Endothelial cell of umbilical vein (primary cell): ENCODE measurements around the gene PNPLA2. TPM values are rescaled to one million over a fixed set of nuclear protein-coding genes. Genes with fewer than 3 reads are reported as not detected.

Experiments
- BruUV-seq: library from RNA; stranded (reverse); fragments of 400-500 nt; replicated peaks from 2 replicates; lab custom pipeline; 2021; lab: Mats Ljungman, UMichigan
- CTCF ChIA-PET: fragments of 300-600, 350-600 bp; sonication (Branson Sonifier 250); formaldehyde crosslinking; loops from one replicate; lab custom pipeline; 2021; ENCODE audit warnings: antibody characterized with exemption, inconsistent platforms; lab: Charles Lee
- POLR2A ChIA-PET: fragments of 300-600, 350-600 bp; sonication (Branson Sonifier 250); formaldehyde crosslinking; loops from one replicate; lab custom pipeline; 2021; ENCODE audit warnings: antibody characterized with exemption, inconsistent platforms; lab: Charles Lee
- DNase-seq: peaks from one replicate; pipeline ENCODE4 v3.0.0-alpha.2; 2011; ENCODE audit warnings: low read depth, low spot score
- FAIRE-seq: peaks from 2 replicates; lab custom pipeline; 2011; peaks lifted over from hg19 to GRCh38; lab: Jason Lieb, UNC
- H2AFZ ChIP-seq: 2 replicates; pipeline ENCODE4 v1.6.0; 2012; ENCODE audit warnings: low read depth, low read length, control low read depth, inconsistent platforms
- H3K27ac ChIP-seq: 2 replicates; pipeline ENCODE4 v1.5.1; 2011; ENCODE audit warnings: low read depth, mild to moderate bottlenecking, control low read depth, low read length, moderate library complexity; ENCODE audit not compliant: insufficient read depth
- H3K27me3 ChIP-seq, 2 experiments: 2 replicates each; pipeline versions ENCODE4 v1.6.0 to v1.6.1; 2011; ENCODE audit warnings: low read length in 2 of 2, mixed read lengths in 1 of 2; ENCODE audit not compliant: control insufficient read depth in 2 of 2, insufficient read depth in 2 of 2
- H3K36me3 ChIP-seq, 2 experiments: 2 replicates in 1 of 2; 3 replicates in 1 of 2; pipeline ENCODE4 v1.5.1; 2011; ENCODE audit warnings: low read length in 2 of 2, mild to moderate bottlenecking in 1 of 2, moderate library complexity in 1 of 2; ENCODE audit not compliant: control insufficient read depth in 2 of 2, insufficient read depth in 2 of 2; ENCODE audit errors: extremely low read depth in 1 of 2
- H3K4me1 ChIP-seq: 3 replicates; pipeline ENCODE4 v1.5.1; 2011; ENCODE audit warnings: mild to moderate bottlenecking, low read length; ENCODE audit not compliant: control insufficient read depth, insufficient read depth; ENCODE audit errors: extremely low read depth
- H3K4me2 ChIP-seq: 2 replicates; pipeline ENCODE4 v1.6.1; 2011; ENCODE audit warnings: low read length, control low read depth, mixed read lengths; ENCODE audit not compliant: insufficient read depth
- H3K4me3 ChIP-seq, 3 experiments: fragments of 200-600 bp in 1 of 3; sonication (generic), shearing (Covaris generic) in 1 of 3; replicated peaks in 1 of 3; 2 replicates each; pipeline ENCODE4 v1.5.1; 2011 to 2016; ENCODE audit warnings: control low read depth in 3 of 3, low read length in 3 of 3, mild to moderate bottlenecking in 2 of 3, inconsistent platforms in 1 of 3, low read depth in 1 of 3, moderate library complexity in 1 of 3; ENCODE audit not compliant: insufficient read depth in 1 of 3
- H3K79me2 ChIP-seq: 2 replicates; pipeline ENCODE4 v1.6.0; 2012; ENCODE audit warnings: low read length, inconsistent platforms; ENCODE audit not compliant: control insufficient read depth, insufficient read depth
- H3K9ac ChIP-seq: replicated peaks from 2 replicates; pipeline ENCODE3; 2011; ENCODE audit warnings: low read length, control low read depth; ENCODE audit not compliant: insufficient read depth; ENCODE audit errors: extremely low read depth
- H3K9me1 ChIP-seq: replicated peaks from 3 replicates; pipeline ENCODE4 v1.6.0; 2011; ENCODE audit warnings: mild to moderate bottlenecking, low read length; ENCODE audit not compliant: control insufficient read depth, insufficient read depth; ENCODE audit errors: extremely low read depth
- H3K9me3 ChIP-seq: replicated peaks from 2 replicates; pipeline ENCODE4 v1.5.1; 2012; ENCODE audit warnings: low read length, inconsistent platforms; ENCODE audit not compliant: control insufficient read depth, insufficient read depth
- H4K20me1 ChIP-seq: replicated peaks from 2 replicates; pipeline ENCODE3; 2011; ENCODE audit warnings: mild to moderate bottlenecking, low read length; ENCODE audit not compliant: control insufficient read depth, insufficient read depth; ENCODE audit errors: extremely low read depth
- EZH2 ChIP-seq: IDR thresholded peaks from 2 replicates; pipeline ENCODE4 v1.6.1; 2012; ENCODE audit warnings: borderline replicate concordance, low read depth, mild to moderate bottlenecking, moderate library complexity, low read length, inconsistent platforms; ENCODE audit not compliant: severe bottlenecking
- FOS ChIP-seq: IDR thresholded peaks from 2 replicates; pipeline ENCODE4 v1.6.1; 2011; ENCODE audit warnings: mild to moderate bottlenecking, low read length, moderate library complexity, borderline replicate concordance; ENCODE audit not compliant: insufficient read depth
- GATA2 ChIP-seq: IDR thresholded peaks from 2 replicates; pipeline ENCODE4 v1.7.0; 2011; ENCODE audit warnings: low read depth, mild to moderate bottlenecking, moderate library complexity, mixed read lengths, low read length; ENCODE audit not compliant: insufficient read length, insufficient read depth
- JUN ChIP-seq: IDR thresholded peaks from 2 replicates; pipeline ENCODE4 v1.6.1; 2011; ENCODE audit warnings: borderline replicate concordance, low read depth; ENCODE audit not compliant: insufficient read length, insufficient read depth
- MYC ChIP-seq: IDR thresholded peaks from one replicate; pipeline ENCODE4 v1.6.1; 2011; ENCODE audit warnings: mild to moderate bottlenecking, low read depth, low read length
- POLR2A ChIP-seq: IDR thresholded peaks from 2 replicates; pipeline ENCODE4 v1.6.1; 2012; ENCODE audit warnings: low read depth, mild to moderate bottlenecking, control low read depth, low read length
- POLR2AphosphoS5 ChIP-seq: IDR thresholded peaks from 2 replicates; pipeline ENCODE4 v1.6.1; 2012; ENCODE audit warnings: low read depth, mild to moderate bottlenecking, control low read depth, low read length, moderate library complexity; ENCODE audit not compliant: insufficient read depth
- dilution Hi-C: fragments of 300-500 bp; cut with MboI; formaldehyde crosslinking; loops from one replicate; pipeline ENCODE4 v1.15.0; 2019; ENCODE audit warnings: low sequenced_read_pairs; ENCODE audit not compliant: extremely low pct_ligation_motif_present
- intact Hi-C: fragments of 100-400 bp; cut with micrococcal nuclease; formaldehyde crosslinking; loops from one replicate; pipeline ENCODE4 v1.10.0; 2022
- polyA plus RNA-seq, 4 experiments: library from polyadenylated mRNA; depleted of rRNA in 3 of 4; stranded (reverse) in 3 of 4; unstranded in 1 of 4; fragments of >200 nt; gene quantifications; 2 replicates each; pipeline versions ENCODE4 v1.2.1 to v1.2.3, GENCODE V29; 2011 to 2012; ENCODE audit warnings: missing spikeins in 1 of 4
- total RNA-seq: library from RNA; stranded (reverse); gene quantifications from 2 replicates; pipeline ENCODE4 v1.2.3, GENCODE V29; 2021
- TF ChIP-seq, protein P1 (sequence below): IDR thresholded peaks from 2 replicates; pipeline ENCODE4 v1.6.1; 2011; ENCODE audit not compliant: insufficient read depth, insufficient read length
- TF ChIP-seq, protein P2 (sequence below), 2 donors: IDR thresholded peaks; 1 replicate in 1 of 2; 2 replicates in 1 of 2; pipeline ENCODE4 v1.5.1; 2011; ENCODE audit warnings: low read length in 2 of 2, mild to moderate bottlenecking in 2 of 2, moderate library complexity in 2 of 2, control low read depth in 1 of 2, inconsistent platforms in 1 of 2, low read depth in 1 of 2; ENCODE audit not compliant: insufficient read depth in 1 of 2; ENCODE audit errors: extremely low read depth in 1 of 2

Gene PNPLA2
- total and polyA plus RNA-seq, 2 donors (not counting 3 experiments of a cell fraction or from before 2014, with no cell fraction given) = 73.1 to 75.6 TPM

DNA sequence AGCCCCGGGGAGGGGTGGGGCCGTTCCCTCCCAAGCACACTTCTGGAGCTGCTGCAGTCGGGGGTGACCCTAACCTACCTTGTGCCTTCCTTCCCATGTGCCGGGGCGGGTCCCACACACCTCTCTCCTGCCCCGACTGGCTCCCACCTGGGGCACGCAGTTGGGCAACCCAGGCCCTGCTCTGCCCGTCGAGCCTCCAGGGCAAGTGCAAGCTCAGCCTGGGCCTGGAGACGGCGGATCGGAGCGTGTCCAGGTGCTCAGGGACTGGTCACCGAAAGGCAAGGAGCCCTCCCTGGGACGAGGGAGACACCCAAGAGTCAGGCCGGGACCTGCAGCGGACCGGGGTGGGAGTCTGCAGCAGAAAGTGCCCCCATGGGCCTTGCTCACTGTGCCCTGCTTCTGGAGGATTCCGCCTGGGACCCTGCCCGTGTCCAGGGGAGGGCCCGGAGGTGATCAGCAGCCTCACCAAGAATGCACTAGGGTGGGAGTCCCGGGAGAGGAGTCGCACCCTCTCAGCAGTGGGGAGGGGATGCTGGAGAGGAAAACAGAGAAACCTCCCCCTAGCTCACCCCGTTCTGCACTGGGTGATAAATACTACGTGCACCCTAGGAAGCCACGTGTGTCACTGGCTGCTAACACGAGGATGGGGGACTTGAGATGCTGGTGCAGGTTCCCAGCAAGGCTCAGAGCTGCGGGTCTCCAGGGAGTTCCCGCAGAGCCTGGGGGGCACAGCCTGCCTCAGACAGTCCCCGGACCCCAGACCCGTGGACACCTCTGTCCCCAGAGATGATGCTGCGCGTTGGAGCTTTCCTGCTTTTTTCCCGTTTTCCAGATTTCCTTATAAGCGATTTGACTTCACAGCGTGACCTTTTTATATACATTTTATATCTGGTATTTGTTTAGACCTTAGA, 36.2 kb upstream of the PNPLA2 start:
- no peaks in the 10 kb centered on the region for H4K20me1 ChIP-seq
- intact Hi-C loops = loop anchor here (2.0 kb wide), 1 partner anchor 14 kb away; no protein-coding TSS in a partner anchor
- H2AFZ ChIP-seq = no peak overlapping the region
- peaks cover 14% of the 10 kb centered on the region for H3K79me2 ChIP-seq
- no peaks in the 10 kb centered on the region for H3K36me3 ChIP-seq
- DNase-seq (no peak), FAIRE-seq (no peak)
- H3K4me3 ChIP-seq = no peak overlapping the region
- no peak overlapping the region for H3K4me2 ChIP-seq
- BruUV-seq = no TSS peak
- no peak overlapping the region for H3K9ac ChIP-seq
- no peaks in the 10 kb centered on the region for H3K27me3 ChIP-seq
- H3K9me1 ChIP-seq = no peaks in the 10 kb centered on the region
- H3K9me3 ChIP-seq = no peaks in the 10 kb centered on the region
- H3K27ac ChIP-seq = no peak overlapping the region
- dilution Hi-C loops = no loop called here
- CTCF ChIA-PET = interaction anchor here (1.1 to 1.8 kb wide), 3 partner anchors 7 to 33 kb away, joined by 6 to 9 read pairs (median 6); no protein-coding TSS in a partner anchor
- TF ChIP-seq, protein P1, sequence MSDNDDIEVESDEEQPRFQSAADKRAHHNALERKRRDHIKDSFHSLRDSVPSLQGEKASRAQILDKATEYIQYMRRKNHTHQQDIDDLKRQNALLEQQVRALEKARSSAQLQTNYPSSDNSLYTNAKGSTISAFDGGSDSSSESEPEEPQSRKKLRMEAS = no peak
- TF ChIP-seq POLR2AphosphoS5 (no peak), JUN (no peak), FOS (no peak), EZH2 (no peak), POLR2A (no peak), MYC (no peak), GATA2 (no peak)
- TF ChIP-seq, protein P2, sequence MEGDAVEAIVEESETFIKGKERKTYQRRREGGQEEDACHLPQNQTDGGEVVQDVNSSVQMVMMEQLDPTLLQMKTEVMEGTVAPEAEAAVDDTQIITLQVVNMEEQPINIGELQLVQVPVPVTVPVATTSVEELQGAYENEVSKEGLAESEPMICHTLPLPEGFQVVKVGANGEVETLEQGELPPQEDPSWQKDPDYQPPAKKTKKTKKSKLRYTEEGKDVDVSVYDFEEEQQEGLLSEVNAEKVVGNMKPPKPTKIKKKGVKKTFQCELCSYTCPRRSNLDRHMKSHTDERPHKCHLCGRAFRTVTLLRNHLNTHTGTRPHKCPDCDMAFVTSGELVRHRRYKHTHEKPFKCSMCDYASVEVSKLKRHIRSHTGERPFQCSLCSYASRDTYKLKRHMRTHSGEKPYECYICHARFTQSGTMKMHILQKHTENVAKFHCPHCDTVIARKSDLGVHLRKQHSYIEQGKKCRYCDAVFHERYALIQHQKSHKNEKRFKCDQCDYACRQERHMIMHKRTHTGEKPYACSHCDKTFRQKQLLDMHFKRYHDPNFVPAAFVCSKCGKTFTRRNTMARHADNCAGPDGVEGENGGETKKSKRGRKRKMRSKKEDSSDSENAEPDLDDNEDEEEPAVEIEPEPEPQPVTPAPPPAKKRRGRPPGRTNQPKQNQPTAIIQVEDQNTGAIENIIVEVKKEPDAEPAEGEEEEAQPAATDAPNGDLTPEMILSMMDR (IDR thresholded peaks at IDR 0.05; ENCODE audit: extremely low read depth in 1 of 2, insufficient read depth in 1 of 2, low read depth in 1 of 2, low read length in 2 of 2) = no peak
- POLR2A ChIA-PET = no interaction called here
- H3K4me1 ChIP-seq = peaks cover 6% of the 10 kb centered on the region
